Thoracic aorta (tissue), 2 donors: Measurements from ENCODE around the gene PAK4. TPM values are rescaled to one million over a fixed set of nuclear protein-coding genes. Genes with fewer than 3 reads are reported as not detected.

ENCODE experiments used
- ATAC-seq: fragments of 150-250 bp; one replicate; pipeline ENCODE4 v1.8.0; 2017; ENCODE audit warnings: low read depth; ENCODE audit not compliant: insufficient number of reproducible peaks, low FRiP score
- DNase-seq: peaks from one replicate; pipeline ENCODE4 v3.0.0-alpha.2; 2020; ENCODE audit warnings: low spot score
- H3K27ac ChIP-seq, 2 donors: fragments of 200-600 bp; sonication (generic); 1 replicate in 1 of 2; 2 replicates in 1 of 2; pipeline ENCODE4 v1.5.1; 2016; ENCODE audit warnings: mild to moderate bottlenecking in 2 of 2, moderate library complexity in 2 of 2
- H3K27me3 ChIP-seq: fragments of 200-600 bp; sonication (generic); replicated peaks from 2 replicates; pipeline ENCODE4 v1.6.0; 2016; ENCODE audit warnings: mild to moderate bottlenecking; ENCODE audit not compliant: insufficient read depth
- H3K36me3 ChIP-seq: fragments of 200-600 bp; sonication (generic); one replicate; pipeline ENCODE4 v1.5.1; 2016
- H3K4me1 ChIP-seq, 2 donors: fragments of 200-600 bp; sonication (generic); 1 replicate in 1 of 2; 2 replicates in 1 of 2; pipeline versions ENCODE4 v1.5.1 to v1.6.0; 2016; ENCODE audit warnings: low read depth in 2 of 2, mild to moderate bottlenecking in 1 of 2; ENCODE audit not compliant: control insufficient read depth in 1 of 2
- H3K4me3 ChIP-seq: fragments of 200-600 bp; sonication (generic); 2 replicates; pipeline ENCODE4 v1.5.1; 2016; ENCODE audit warnings: mild to moderate bottlenecking
- H3K9me3 ChIP-seq: fragments of 200-600 bp; sonication (generic); 2 replicates; pipeline ENCODE4 v1.5.1; 2016
- CTCF ChIP-seq: fragments of 200-600 bp; sonication (generic); IDR thresholded peaks from one replicate; pipeline ENCODE4 v1.5.1; 2019; ENCODE audit warnings: antibody characterized with exemption
- total RNA-seq, 2 donors: library from RNA; depleted of rRNA; stranded (reverse); fragments of >200 nt; gene quantifications; one replicate each; pipeline versions ENCODE4 v1.1.0 to v1.2.3, GENCODE V29; 2016

PAK4 gene
- total RNA-seq, 2 donors from 2014 or later: 7.4 to 8.7 TPM

- ATAC-seq (no peak), DNase-seq (no peak)
- Histone ChIP-seq H3K9me3 (no peaks in the 10 kb centered on the region), H3K4me1 (no peaks in the 10 kb centered on the region), H3K27ac (no peak overlapping the region), H3K36me3 (no peaks in the 10 kb centered on the region), H3K4me3 (no peak overlapping the region), H3K27me3 (no peaks in the 10 kb centered on the region)
- no peak for TF ChIP-seq CTCF
These were observed 27.9 kb upstream of the PAK4 start for GRCh38 chr19:39097721-39098120.

GRCh38 chr19:39098365-39099269, 27.0 kb upstream of the PAK4 start:
- Histone ChIP-seq H3K27me3 (no peaks in the 10 kb centered on the region), H3K4me1 (no peaks in the 10 kb centered on the region)

GRCh38 chr19:39099341-39099740, 26.2 kb upstream of the PAK4 start:
- no peak for ATAC-seq
- no peak for DNase-seq

More at GRCh38 chr19:39098365-39099269, 27.0 kb upstream of the PAK4 start:
- Histone ChIP-seq H3K36me3 (no peaks in the 10 kb centered on the region), H3K9me3 (no peaks in the 10 kb centered on the region), H3K27ac (no peak overlapping the region), H3K4me3 (no peak overlapping the region)
- no peak for DNase-seq
- no peak for TF ChIP-seq CTCF
- no peak for ATAC-seq

GRCh38 chr19:39100500-39101166, 25.0 kb upstream of the PAK4 start:
- ATAC-seq (no peak), DNase-seq (no peak)
- H3K36me3 ChIP-seq: no peaks in the 10 kb centered on the region
- no peaks in the 10 kb centered on the region for H3K9me3 ChIP-seq
- H3K4me1 ChIP-seq: no peaks in the 10 kb centered on the region
- no peak for TF ChIP-seq CTCF
- H3K4me3 ChIP-seq: no peak overlapping the region
- no peak overlapping the region for H3K27ac ChIP-seq
- H3K27me3 ChIP-seq: no peaks in the 10 kb centered on the region

More at GRCh38 chr19:39099341-39099740, 26.2 kb upstream of the PAK4 start:
- TF ChIP-seq CTCF: no peak
- Histone ChIP-seq H3K4me1 (no peaks in the 10 kb centered on the region), H3K27ac (no peak overlapping the region), H3K4me3 (no peak overlapping the region), H3K27me3 (no peaks in the 10 kb centered on the region), H3K36me3 (no peaks in the 10 kb centered on the region), H3K9me3 (no peaks in the 10 kb centered on the region)

GRCh38 chr19:39103151-39103550, 22.4 kb upstream of the PAK4 start:
- no peak for ATAC-seq
- H3K4me3 ChIP-seq: no peak overlapping the region
- no peak for TF ChIP-seq CTCF
- H3K27me3 ChIP-seq: no peaks in the 10 kb centered on the region
- no peaks in the 10 kb centered on the region for H3K4me1 ChIP-seq
- no peaks in the 10 kb centered on the region for H3K9me3 ChIP-seq
- H3K36me3 ChIP-seq: no peaks in the 10 kb centered on the region
- DNase-seq: no peak
- no peak overlapping the region for H3K27ac ChIP-seq
